Measurements from ENCODE around the gene IL17RE.

- TF ChIP-seq, protein P1, sequence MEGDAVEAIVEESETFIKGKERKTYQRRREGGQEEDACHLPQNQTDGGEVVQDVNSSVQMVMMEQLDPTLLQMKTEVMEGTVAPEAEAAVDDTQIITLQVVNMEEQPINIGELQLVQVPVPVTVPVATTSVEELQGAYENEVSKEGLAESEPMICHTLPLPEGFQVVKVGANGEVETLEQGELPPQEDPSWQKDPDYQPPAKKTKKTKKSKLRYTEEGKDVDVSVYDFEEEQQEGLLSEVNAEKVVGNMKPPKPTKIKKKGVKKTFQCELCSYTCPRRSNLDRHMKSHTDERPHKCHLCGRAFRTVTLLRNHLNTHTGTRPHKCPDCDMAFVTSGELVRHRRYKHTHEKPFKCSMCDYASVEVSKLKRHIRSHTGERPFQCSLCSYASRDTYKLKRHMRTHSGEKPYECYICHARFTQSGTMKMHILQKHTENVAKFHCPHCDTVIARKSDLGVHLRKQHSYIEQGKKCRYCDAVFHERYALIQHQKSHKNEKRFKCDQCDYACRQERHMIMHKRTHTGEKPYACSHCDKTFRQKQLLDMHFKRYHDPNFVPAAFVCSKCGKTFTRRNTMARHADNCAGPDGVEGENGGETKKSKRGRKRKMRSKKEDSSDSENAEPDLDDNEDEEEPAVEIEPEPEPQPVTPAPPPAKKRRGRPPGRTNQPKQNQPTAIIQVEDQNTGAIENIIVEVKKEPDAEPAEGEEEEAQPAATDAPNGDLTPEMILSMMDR (conservative IDR thresholded peaks at IDR 0.05) = no peak
- no peak for TF ChIP-seq ZFX (IDR thresholded peaks at IDR 0.05)
Observed at GRCh38 chr3:9914011-9914410, 11.4 kb downstream of the IL17RE start.

All from C4-2B (cell line).